Endothelial cell of umbilical vein (primary cell): ENCODE measurements around the gene NPDC1. TPM values are rescaled to one million over a fixed set of nuclear protein-coding genes. Genes with fewer than 3 reads are reported as not detected.

Source experiments
- BruUV-seq: library from RNA; stranded (reverse); fragments of 400-500 nt; replicated peaks from 2 replicates; lab custom pipeline; 2021; lab: Mats Ljungman, UMichigan
- CTCF ChIA-PET: fragments of 300-600, 350-600 bp; sonication (Branson Sonifier 250); formaldehyde crosslinking; loops from one replicate; lab custom pipeline; 2021; ENCODE audit warnings: antibody characterized with exemption, inconsistent platforms; lab: Charles Lee
- POLR2A ChIA-PET: fragments of 300-600, 350-600 bp; sonication (Branson Sonifier 250); formaldehyde crosslinking; loops from one replicate; lab custom pipeline; 2021; ENCODE audit warnings: antibody characterized with exemption, inconsistent platforms; lab: Charles Lee
- DNase-seq: peaks from one replicate; pipeline ENCODE4 v3.0.0-alpha.2; 2011; ENCODE audit warnings: low read depth, low spot score
- FAIRE-seq: peaks from 2 replicates; lab custom pipeline; 2011; peaks lifted over from hg19 to GRCh38; lab: Jason Lieb, UNC
- H2AFZ ChIP-seq: 2 replicates; pipeline ENCODE4 v1.6.0; 2012; ENCODE audit warnings: low read depth, low read length, control low read depth, inconsistent platforms
- H3K27ac ChIP-seq: 2 replicates; pipeline ENCODE4 v1.5.1; 2011; ENCODE audit warnings: low read depth, mild to moderate bottlenecking, control low read depth, low read length, moderate library complexity; ENCODE audit not compliant: insufficient read depth
- H3K27me3 ChIP-seq, 2 experiments: 2 replicates each; pipeline versions ENCODE4 v1.6.0 to v1.6.1; 2011; ENCODE audit warnings: low read length in 2 of 2, mixed read lengths in 1 of 2; ENCODE audit not compliant: control insufficient read depth in 2 of 2, insufficient read depth in 2 of 2
- H3K36me3 ChIP-seq, 2 experiments: 2 replicates in 1 of 2; 3 replicates in 1 of 2; pipeline ENCODE4 v1.5.1; 2011; ENCODE audit warnings: low read length in 2 of 2, mild to moderate bottlenecking in 1 of 2, moderate library complexity in 1 of 2; ENCODE audit not compliant: control insufficient read depth in 2 of 2, insufficient read depth in 2 of 2; ENCODE audit errors: extremely low read depth in 1 of 2
- H3K4me1 ChIP-seq: 3 replicates; pipeline ENCODE4 v1.5.1; 2011; ENCODE audit warnings: mild to moderate bottlenecking, low read length; ENCODE audit not compliant: control insufficient read depth, insufficient read depth; ENCODE audit errors: extremely low read depth
- H3K4me2 ChIP-seq: 2 replicates; pipeline ENCODE4 v1.6.1; 2011; ENCODE audit warnings: low read length, control low read depth, mixed read lengths; ENCODE audit not compliant: insufficient read depth
- H3K4me3 ChIP-seq, 3 experiments: fragments of 200-600 bp in 1 of 3; sonication (generic), shearing (Covaris generic) in 1 of 3; replicated peaks in 1 of 3; 2 replicates each; pipeline ENCODE4 v1.5.1; 2011 to 2016; ENCODE audit warnings: control low read depth in 3 of 3, low read length in 3 of 3, mild to moderate bottlenecking in 2 of 3, inconsistent platforms in 1 of 3, low read depth in 1 of 3, moderate library complexity in 1 of 3; ENCODE audit not compliant: insufficient read depth in 1 of 3
- H3K79me2 ChIP-seq: 2 replicates; pipeline ENCODE4 v1.6.0; 2012; ENCODE audit warnings: low read length, inconsistent platforms; ENCODE audit not compliant: control insufficient read depth, insufficient read depth
- H3K9ac ChIP-seq: replicated peaks from 2 replicates; pipeline ENCODE3; 2011; ENCODE audit warnings: low read length, control low read depth; ENCODE audit not compliant: insufficient read depth; ENCODE audit errors: extremely low read depth
- H3K9me1 ChIP-seq: replicated peaks from 3 replicates; pipeline ENCODE4 v1.6.0; 2011; ENCODE audit warnings: mild to moderate bottlenecking, low read length; ENCODE audit not compliant: control insufficient read depth, insufficient read depth; ENCODE audit errors: extremely low read depth
- H3K9me3 ChIP-seq: replicated peaks from 2 replicates; pipeline ENCODE4 v1.5.1; 2012; ENCODE audit warnings: low read length, inconsistent platforms; ENCODE audit not compliant: control insufficient read depth, insufficient read depth
- H4K20me1 ChIP-seq: replicated peaks from 2 replicates; pipeline ENCODE3; 2011; ENCODE audit warnings: mild to moderate bottlenecking, low read length; ENCODE audit not compliant: control insufficient read depth, insufficient read depth; ENCODE audit errors: extremely low read depth
- CTCF ChIP-seq, 2 donors: IDR thresholded peaks; 1 replicate in 1 of 2; 2 replicates in 1 of 2; pipeline ENCODE4 v1.5.1; 2011; ENCODE audit warnings: low read length in 2 of 2, mild to moderate bottlenecking in 2 of 2, moderate library complexity in 2 of 2, control low read depth in 1 of 2, inconsistent platforms in 1 of 2, low read depth in 1 of 2; ENCODE audit not compliant: insufficient read depth in 1 of 2; ENCODE audit errors: extremely low read depth in 1 of 2
- EZH2 ChIP-seq: IDR thresholded peaks from 2 replicates; pipeline ENCODE4 v1.6.1; 2012; ENCODE audit warnings: borderline replicate concordance, low read depth, mild to moderate bottlenecking, moderate library complexity, low read length, inconsistent platforms; ENCODE audit not compliant: severe bottlenecking
- FOS ChIP-seq: IDR thresholded peaks from 2 replicates; pipeline ENCODE4 v1.6.1; 2011; ENCODE audit warnings: mild to moderate bottlenecking, low read length, moderate library complexity, borderline replicate concordance; ENCODE audit not compliant: insufficient read depth
- GATA2 ChIP-seq: IDR thresholded peaks from 2 replicates; pipeline ENCODE4 v1.7.0; 2011; ENCODE audit warnings: low read depth, mild to moderate bottlenecking, moderate library complexity, mixed read lengths, low read length; ENCODE audit not compliant: insufficient read length, insufficient read depth
- JUN ChIP-seq: IDR thresholded peaks from 2 replicates; pipeline ENCODE4 v1.6.1; 2011; ENCODE audit warnings: borderline replicate concordance, low read depth; ENCODE audit not compliant: insufficient read length, insufficient read depth
- MAX ChIP-seq: IDR thresholded peaks from 2 replicates; pipeline ENCODE4 v1.6.1; 2011; ENCODE audit not compliant: insufficient read depth, insufficient read length
- MYC ChIP-seq: IDR thresholded peaks from one replicate; pipeline ENCODE4 v1.6.1; 2011; ENCODE audit warnings: mild to moderate bottlenecking, low read depth, low read length
- POLR2A ChIP-seq: IDR thresholded peaks from 2 replicates; pipeline ENCODE4 v1.6.1; 2012; ENCODE audit warnings: low read depth, mild to moderate bottlenecking, control low read depth, low read length
- POLR2AphosphoS5 ChIP-seq: IDR thresholded peaks from 2 replicates; pipeline ENCODE4 v1.6.1; 2012; ENCODE audit warnings: low read depth, mild to moderate bottlenecking, control low read depth, low read length, moderate library complexity; ENCODE audit not compliant: insufficient read depth
- dilution Hi-C: fragments of 300-500 bp; cut with MboI; formaldehyde crosslinking; loops from one replicate; pipeline ENCODE4 v1.15.0; 2019; ENCODE audit warnings: low sequenced_read_pairs; ENCODE audit not compliant: extremely low pct_ligation_motif_present
- intact Hi-C: fragments of 100-400 bp; cut with micrococcal nuclease; formaldehyde crosslinking; loops from one replicate; pipeline ENCODE4 v1.10.0; 2022
- polyA plus RNA-seq, 4 experiments: library from polyadenylated mRNA; depleted of rRNA in 3 of 4; stranded (reverse) in 3 of 4; unstranded in 1 of 4; fragments of >200 nt; gene quantifications; 2 replicates each; pipeline versions ENCODE4 v1.2.1 to v1.2.3, GENCODE V29; 2011 to 2012; ENCODE audit warnings: missing spikeins in 1 of 4
- total RNA-seq: library from RNA; stranded (reverse); gene quantifications from 2 replicates; pipeline ENCODE4 v1.2.3, GENCODE V29; 2021

Gene NPDC1
- total and polyA plus RNA-seq, 2 donors (not counting 3 experiments of a cell fraction or from before 2014, with no cell fraction given) = 115 to 181 TPM

GRCh38 chr9:137007816-137008270 lies 38.1 kb downstream of the NPDC1 start:
- no TSS peak for BruUV-seq
- FAIRE-seq = no peak

More at GRCh38 chr9:137007816-137008270, 38.1 kb downstream of the NPDC1 start:
- H3K4me3 ChIP-seq = no peak overlapping the region
- intact Hi-C loops (no loop called here), dilution Hi-C loops (no loop called here)
- no peaks in the 10 kb centered on the region for H3K36me3 ChIP-seq
- H3K79me2 ChIP-seq = no peaks in the 10 kb centered on the region
- H3K9ac ChIP-seq = no peak overlapping the region
- no peak for DNase-seq
- H3K4me2 ChIP-seq = no peak overlapping the region
- no peaks in the 10 kb centered on the region for H4K20me1 ChIP-seq
- H3K9me3 ChIP-seq = no peaks in the 10 kb centered on the region
- TF ChIP-seq POLR2A (no peak), GATA2 (no peak), POLR2AphosphoS5 (no peak), MYC (no peak), CTCF (IDR thresholded peaks at IDR 0.05; ENCODE audit: extremely low read depth in 1 of 2, insufficient read depth in 1 of 2, low read depth in 1 of 2, low read length in 2 of 2) (no peak), JUN (no peak), EZH2 (no peak), FOS (no peak), MAX (no peak)
- ChIA-PET CTCF (interaction anchor here (2.0 kb wide), 1 partner anchor 21 kb away, joined by 5 read pairs; no protein-coding TSS in a partner anchor), POLR2A (no interaction called here)
- no peaks in the 10 kb centered on the region for H3K9me1 ChIP-seq
- no peaks in the 10 kb centered on the region for H3K4me1 ChIP-seq
- H2AFZ ChIP-seq = no peak overlapping the region
- no peaks in the 10 kb centered on the region for H3K27me3 ChIP-seq
- H3K27ac ChIP-seq = no peak overlapping the region
